Duodenal mucosa (tissue), 2 donors: Measurements from ENCODE around the gene GPR18.
A peak's percentile ranks its signal among the peaks of the same experiment; 100 is the strongest.

Experiments
- H3K27ac ChIP-seq: one replicate; pipeline ENCODE4 v1.7.0; 2013; ENCODE audit warnings: low read depth, low read length
- H3K27me3 ChIP-seq, 2 donors: one replicate each; pipeline ENCODE4 v1.7.0; 2013; ENCODE audit warnings: low read length in 2 of 2, control low read depth in 1 of 2; ENCODE audit not compliant: insufficient read depth in 2 of 2, control insufficient read depth in 1 of 2
- H3K36me3 ChIP-seq, 2 donors: one replicate each; pipeline ENCODE4 v1.7.0; 2013; ENCODE audit warnings: low read length in 2 of 2, control low read depth in 1 of 2; ENCODE audit not compliant: insufficient read depth in 2 of 2, control insufficient read depth in 1 of 2
- H3K4me1 ChIP-seq, 2 donors: one replicate each; pipeline ENCODE4 v1.7.0; 2013; ENCODE audit warnings: low read length in 2 of 2, control low read depth in 1 of 2; ENCODE audit not compliant: insufficient read depth in 2 of 2, control insufficient read depth in 1 of 2
- H3K4me3 ChIP-seq, 2 donors: one replicate each; pipeline ENCODE4 v1.7.0; 2013; ENCODE audit warnings: low read length in 2 of 2, low read depth in 1 of 2
- H3K9ac ChIP-seq, 2 donors: one replicate each; pipeline ENCODE4 v1.7.0; 2013; ENCODE audit warnings: low read length in 2 of 2, low read depth in 1 of 2
- H3K9me3 ChIP-seq, 2 donors: one replicate each; pipeline ENCODE4 v1.7.0; 2013; ENCODE audit warnings: low read length in 2 of 2, control low read depth in 1 of 2; ENCODE audit not compliant: control insufficient read depth in 1 of 2

GPR18 gene

GRCh38 chr13:99258210-99258860 lies at the start of gene GPR18:
GPR18 (minus strand) TSS chr13:99258379; CDS start chr13:99255872, 2,507 bp downstream.
- H3K27me3 ChIP-seq: no peaks in the 10 kb centered on the region
- peaks cover 10 to 13% of the 10 kb centered on the region in 2 donors for H3K36me3 ChIP-seq
- peaks cover 0 to 14% of the 10 kb centered on the region in 2 donors for H3K4me1 ChIP-seq
- peak within 1 kb of the TSS in 1 of 2 donors; percentile 20 for H3K9ac ChIP-seq
- peak within 1 kb of the TSS; percentile 27 for H3K27ac ChIP-seq
- H3K9me3 ChIP-seq: no peaks in the 10 kb centered on the region
- peak within 1 kb of the TSS in 1 of 2 donors; percentile 17 for H3K4me3 ChIP-seq

- Histone ChIP-seq H3K9ac (peak overlapping the region in 1 of 2 donors; percentile 8), H3K27ac (no peak overlapping the region), H3K4me3 (peak overlapping the region in 1 of 2 donors; percentile 11)
Measured at GRCh38 chr13:99307648-99308339, 49.6 kb upstream of the GPR18 start.

GRCh38 chr13:99307247-99307646 lies 49.1 kb upstream of the GPR18 start, which contains the start of gene GPR183:
GPR183 (minus strand) TSS chr13:99307399; CDS start chr13:99296145, 11,254 bp downstream.
- peak within 1 kb of the TSS; percentile 27 to 57 for H3K4me3 ChIP-seq
- H3K36me3 ChIP-seq: peaks cover 5 to 6% of the 10 kb centered on the region in 2 donors
- no peak within 1 kb of the TSS for H3K27ac ChIP-seq
- H3K9ac ChIP-seq: peak within 1 kb of the TSS; percentile 12 to 31
- no peaks in the 10 kb centered on the region for H3K9me3 ChIP-seq
- peaks cover 8 to 15% of the 10 kb centered on the region in 2 donors for H3K4me1 ChIP-seq
- no peaks in the 10 kb centered on the region for H3K27me3 ChIP-seq

More at GRCh38 chr13:99307648-99308339, 49.6 kb upstream of the GPR18 start:
- Histone ChIP-seq H3K36me3 (peaks cover 5 to 6% of the 10 kb centered on the region in 2 donors), H3K27me3 (no peaks in the 10 kb centered on the region), H3K4me1 (peaks cover 8 to 15% of the 10 kb centered on the region in 2 donors), H3K9me3 (no peaks in the 10 kb centered on the region)

GRCh38 chr13:99305566-99305965 lies 47.4 kb upstream of the GPR18 start:
- Histone ChIP-seq H3K9ac (peak overlapping the region in 1 of 2 donors; percentile 22), H3K4me1 (peaks cover 8 to 11% of the 10 kb centered on the region in 2 donors), H3K36me3 (peaks cover 5 to 6% of the 10 kb centered on the region in 2 donors), H3K27me3 (no peaks in the 10 kb centered on the region), H3K9me3 (no peaks in the 10 kb centered on the region), H3K4me3 (peak overlapping the region in 1 of 2 donors; percentile 57), H3K27ac (no peak overlapping the region)

GRCh38 chr13:99305158-99305557 lies 47.0 kb upstream of the GPR18 start:
- Histone ChIP-seq H3K27ac (no peak overlapping the region), H3K27me3 (no peaks in the 10 kb centered on the region), H3K4me3 (peak overlapping the region in 1 of 2 donors; percentile 31), H3K4me1 (peaks cover 8 to 10% of the 10 kb centered on the region in 2 donors), H3K36me3 (peaks cover 5 to 6% of the 10 kb centered on the region in 2 donors), H3K9me3 (no peaks in the 10 kb centered on the region), H3K9ac (peak overlapping the region in 1 of 2 donors; percentile 22)

- no peaks in the 10 kb centered on the region for H3K9me3 ChIP-seq
- peaks cover 8 to 13% of the 10 kb centered on the region in 2 donors for H3K4me1 ChIP-seq
- peaks cover 5 to 6% of the 10 kb centered on the region in 2 donors for H3K36me3 ChIP-seq
- no peak overlapping the region for H3K27ac ChIP-seq
- no peak overlapping the region for H3K4me3 ChIP-seq
- no peaks in the 10 kb centered on the region for H3K27me3 ChIP-seq
- peak overlapping the region; percentile 26 to 45 for H3K9ac ChIP-seq
Measured at GRCh38 chr13:99304541-99304940, 46.4 kb upstream of the GPR18 start.

GRCh38 chr13:99303863-99304521 lies 45.8 kb upstream of the GPR18 start:
- Histone ChIP-seq H3K9me3 (no peaks in the 10 kb centered on the region), H3K27ac (no peak overlapping the region), H3K36me3 (peaks cover 3 to 5% of the 10 kb centered on the region in 2 donors), H3K4me3 (peak overlapping the region; percentile 22 to 38), H3K9ac (peak overlapping the region; percentile 26 to 45), H3K27me3 (no peaks in the 10 kb centered on the region), H3K4me1 (peaks cover 8 to 13% of the 10 kb centered on the region in 2 donors)

GRCh38 chr13:99302637-99303505 lies 44.7 kb upstream of the GPR18 start:
- no peaks in the 10 kb centered on the region for H3K27me3 ChIP-seq
- no peak overlapping the region for H3K4me3 ChIP-seq
- peaks cover 3 to 5% of the 10 kb centered on the region in 2 donors for H3K36me3 ChIP-seq
- peak overlapping the region; percentile 26 to 40 for H3K9ac ChIP-seq
- no peak overlapping the region for H3K27ac ChIP-seq
- H3K4me1 ChIP-seq: peaks cover 4 to 7% of the 10 kb centered on the region in 2 donors
- no peaks in the 10 kb centered on the region for H3K9me3 ChIP-seq

- Histone ChIP-seq H3K9me3 (no peaks in the 10 kb centered on the region), H3K27ac (peak overlapping the region; percentile 2), H3K4me1 (peaks cover 0 to 5% of the 10 kb centered on the region in 2 donors), H3K27me3 (no peaks in the 10 kb centered on the region), H3K36me3 (peaks cover 3 to 5% of the 10 kb centered on the region in 2 donors), H3K9ac (peak overlapping the region in 1 of 2 donors; percentile 26), H3K4me3 (no peak overlapping the region)
Measured at GRCh38 chr13:99301913-99302636, 43.9 kb upstream of the GPR18 start.
